ENCODE measurements around the gene SNED1.
A peak's percentile ranks its signal among the peaks of the same experiment; 100 is the strongest.
"Not testable (repeated sequence)": the region's sequence is repeated elsewhere in the genome, so short reads cannot be mapped to it uniquely, and the experiment has no call there.

The SNED1 gene

GRCh38 chr2:240972636-240973521, 25.5 kb upstream of the SNED1 start:
- DNase-seq = peak; percentile 9

GRCh38 chr2:240974771-240975572, 23.4 kb upstream of the SNED1 start:
- DNase-seq = no peak

- DNase-seq = not testable (repeated sequence)
These were observed 22.5 kb upstream of the SNED1 start for GRCh38 chr2:240975903-240976302.

- DNase-seq = no peak
These were observed 17.1 kb upstream of the SNED1 start for GRCh38 chr2:240981280-240981679.

GRCh38 chr2:240981871-240982800, 16.3 kb upstream of the SNED1 start:
- DNase-seq = no peak

GRCh38 chr2:240982821-240983281, 15.6 kb upstream of the SNED1 start:
- DNase-seq = no peak

GRCh38 chr2:240983361-240983995, 14.9 kb upstream of the SNED1 start:
- no peak for DNase-seq

GRCh38 chr2:240983996-240984498, 14.4 kb upstream of the SNED1 start:
- DNase-seq = no peak

GRCh38 chr2:240985881-240986786, 12.3 kb upstream of the SNED1 start:
- no peak for DNase-seq

- no peak for DNase-seq
These were observed 11.5 kb upstream of the SNED1 start for GRCh38 chr2:240986787-240987411.

GRCh38 chr2:240987588-240987987, 10.8 kb upstream of the SNED1 start:
- DNase-seq = no peak

- no peak for DNase-seq
These were observed 10.3 kb upstream of the SNED1 start for GRCh38 chr2:240988146-240988545.

GRCh38 chr2:240988571-240989271, 9.7 kb upstream of the SNED1 start:
- no peak for DNase-seq

GRCh38 chr2:240989451-240990265, 8.8 kb upstream of the SNED1 start:
- DNase-seq = no peak

GRCh38 chr2:240990266-240990529, 8.2 kb upstream of the SNED1 start:
- no peak for DNase-seq

- no peak for DNase-seq
These were observed 7.6 kb upstream of the SNED1 start for GRCh38 chr2:240990726-240991377.

GRCh38 chr2:240991378-240992263, 6.8 kb upstream of the SNED1 start:
- DNase-seq = peak; percentile 78

All from DMS79 (cell line).